Activated CD4-positive, alpha-beta memory T cell treated with anti-CD3 and anti-CD28 coated beads for 36 hours (primary cell): ENCODE data around the gene TEAD3. TPM values are rescaled to one million over a fixed set of nuclear protein-coding genes. Genes with fewer than 3 reads are reported as not detected.
A peak's percentile ranks its signal among the peaks of the same experiment; 100 is the strongest.

ENCODE experiments used
- CTCF ChIA-PET: fragments of 350-600 bp; sonication (Branson Sonifier 250); formaldehyde crosslinking; loops from one replicate; lab custom pipeline; 2021; ENCODE audit warnings: antibody characterized with exemption, inconsistent platforms; lab: Charles Lee
- POLR2A ChIA-PET: fragments of 350-600 bp; sonication (Branson Sonifier 250); formaldehyde crosslinking; loops from one replicate; lab custom pipeline; 2021; ENCODE audit warnings: antibody characterized with exemption; lab: Charles Lee
- DNase-seq: peaks from one replicate; pipeline ENCODE4 v3.0.0-alpha.2; 2020
- H3K27ac Mint-ChIP-seq: one replicate; pipeline ENCODE4 v1.8.0; 2021; ENCODE audit warnings: mixed read lengths
- H3K27me3 Mint-ChIP-seq: one replicate; pipeline ENCODE4 v1.8.0; 2021; ENCODE audit warnings: mixed read lengths
- H3K36me3 Mint-ChIP-seq: one replicate; pipeline ENCODE4 v1.8.0; 2021; ENCODE audit warnings: mixed read lengths
- H3K4me1 Mint-ChIP-seq: one replicate; pipeline ENCODE4 v1.8.0; 2021; ENCODE audit warnings: low read depth, mixed read lengths
- H3K4me3 Mint-ChIP-seq: one replicate; pipeline ENCODE4 v1.8.0; 2021; ENCODE audit warnings: mild to moderate bottlenecking, mixed read lengths
- H3K9me3 Mint-ChIP-seq: one replicate; pipeline ENCODE4 v1.8.0; 2021; ENCODE audit warnings: mixed read lengths
- intact Hi-C: fragments of 100-400 bp; cut with micrococcal nuclease; formaldehyde crosslinking; loops from one replicate; pipeline ENCODE4 v1.15.1; 2023
- total RNA-seq, 2 experiments: library from RNA; stranded (reverse); gene quantifications; one replicate each; pipeline ENCODE4 v1.2.3, GENCODE V29; 2021

The TEAD3 gene
- total RNA-seq, 2 experiments from 2014 or later, result 1.8 to 2.2 TPM

DNA sequence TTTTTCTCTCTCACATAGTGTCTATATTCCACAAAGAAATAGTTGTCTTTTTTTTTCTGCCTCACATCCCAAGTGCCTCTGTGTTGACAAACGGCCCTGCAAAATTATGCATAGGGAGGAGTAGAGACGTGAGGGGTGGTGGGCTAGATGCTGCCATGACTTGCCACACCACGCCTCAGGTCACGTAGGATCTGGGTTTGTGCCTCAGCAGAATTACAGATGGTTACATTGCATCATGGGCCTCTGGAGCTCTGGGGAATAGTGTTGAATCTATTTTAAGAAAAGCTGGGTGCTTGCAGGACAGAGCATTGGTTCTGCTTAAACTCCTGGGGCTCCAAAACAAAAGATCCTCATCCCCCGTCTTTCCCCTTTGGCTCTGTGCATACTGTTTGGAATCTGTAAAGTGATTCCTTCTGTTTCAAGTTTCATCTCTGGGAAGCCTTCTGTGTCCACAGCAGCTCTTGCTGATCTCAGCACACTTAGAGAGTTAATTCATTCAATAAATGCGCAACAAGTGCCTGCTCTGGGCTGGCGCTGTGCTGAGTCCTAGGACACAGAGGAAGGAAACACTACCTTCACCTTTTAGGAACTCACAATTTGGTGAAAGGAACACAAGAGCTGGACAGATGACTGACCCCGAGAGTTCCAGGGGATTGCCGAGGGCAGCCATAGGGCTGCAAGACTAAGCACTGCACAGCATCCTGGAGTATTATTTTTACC is 42.3 kb downstream of the TEAD3 start:
- no peak for DNase-seq
- Mint-ChIP-seq H3K4me1 (peaks cover 32% of the 10 kb centered on the region), H3K27me3 (no peaks in the 10 kb centered on the region), H3K36me3 (peaks cover 29% of the 10 kb centered on the region), H3K27ac (no peak overlapping the region), H3K9me3 (no peaks in the 10 kb centered on the region), H3K4me3 (no peak overlapping the region)
- ChIA-PET CTCF (interaction anchor here (0.6 to 8.8 kb wide), 3 partner anchors 13 to 161 kb away, joined by 3 to 219 read pairs (median 4); partner anchors contain the start of gene PPARD), POLR2A (interaction anchor here (0.6 kb wide), 1 partner anchor 18 kb away, joined by 3 read pairs; no protein-coding TSS in a partner anchor)
- intact Hi-C loops, result no loop called here

DNA sequence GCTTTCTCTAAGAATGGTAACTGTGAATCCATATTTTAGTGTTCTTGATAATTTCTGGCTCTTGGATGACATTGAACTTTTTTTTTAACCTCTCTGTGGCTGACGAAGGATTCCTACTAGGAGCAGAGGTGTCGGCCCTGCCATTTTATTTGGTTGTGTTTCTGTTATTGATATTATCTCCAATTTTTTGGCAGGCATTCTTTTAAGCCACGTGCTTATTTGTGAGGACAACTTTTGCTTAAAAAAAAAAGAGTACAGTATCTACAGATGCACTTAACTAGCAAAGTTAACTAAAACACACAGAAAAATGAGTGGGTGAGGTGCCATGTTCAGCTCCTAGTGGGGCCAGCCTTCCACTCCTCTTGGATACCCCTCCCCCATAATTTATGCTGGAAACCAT is 43.6 kb downstream of the TEAD3 start:
- H3K4me1 Mint-ChIP-seq, result peaks cover 32% of the 10 kb centered on the region
- CTCF ChIA-PET, result interaction anchor here (0.7 to 8.8 kb wide), 5 partner anchors 14 to 156 kb away, joined by 3 to 219 read pairs (median 83); partner anchors contain the start of genes DEF6, PPARD and RPL10A
- no peaks in the 10 kb centered on the region for H3K27me3 Mint-ChIP-seq
- peak overlapping the region; percentile 72 for H3K4me3 Mint-ChIP-seq
- no peak overlapping the region for H3K27ac Mint-ChIP-seq
- peaks cover 22% of the 10 kb centered on the region for H3K36me3 Mint-ChIP-seq
- DNase-seq, result no peak
- POLR2A ChIA-PET, result interaction anchor here (1.4 to 2.2 kb wide), 3 partner anchors 14 to 111 kb away, joined by 4 to 8 read pairs (median 4); partner anchors contain the start of gene PPARD
- no peaks in the 10 kb centered on the region for H3K9me3 Mint-ChIP-seq
- intact Hi-C loops, result no loop called here

DNA sequence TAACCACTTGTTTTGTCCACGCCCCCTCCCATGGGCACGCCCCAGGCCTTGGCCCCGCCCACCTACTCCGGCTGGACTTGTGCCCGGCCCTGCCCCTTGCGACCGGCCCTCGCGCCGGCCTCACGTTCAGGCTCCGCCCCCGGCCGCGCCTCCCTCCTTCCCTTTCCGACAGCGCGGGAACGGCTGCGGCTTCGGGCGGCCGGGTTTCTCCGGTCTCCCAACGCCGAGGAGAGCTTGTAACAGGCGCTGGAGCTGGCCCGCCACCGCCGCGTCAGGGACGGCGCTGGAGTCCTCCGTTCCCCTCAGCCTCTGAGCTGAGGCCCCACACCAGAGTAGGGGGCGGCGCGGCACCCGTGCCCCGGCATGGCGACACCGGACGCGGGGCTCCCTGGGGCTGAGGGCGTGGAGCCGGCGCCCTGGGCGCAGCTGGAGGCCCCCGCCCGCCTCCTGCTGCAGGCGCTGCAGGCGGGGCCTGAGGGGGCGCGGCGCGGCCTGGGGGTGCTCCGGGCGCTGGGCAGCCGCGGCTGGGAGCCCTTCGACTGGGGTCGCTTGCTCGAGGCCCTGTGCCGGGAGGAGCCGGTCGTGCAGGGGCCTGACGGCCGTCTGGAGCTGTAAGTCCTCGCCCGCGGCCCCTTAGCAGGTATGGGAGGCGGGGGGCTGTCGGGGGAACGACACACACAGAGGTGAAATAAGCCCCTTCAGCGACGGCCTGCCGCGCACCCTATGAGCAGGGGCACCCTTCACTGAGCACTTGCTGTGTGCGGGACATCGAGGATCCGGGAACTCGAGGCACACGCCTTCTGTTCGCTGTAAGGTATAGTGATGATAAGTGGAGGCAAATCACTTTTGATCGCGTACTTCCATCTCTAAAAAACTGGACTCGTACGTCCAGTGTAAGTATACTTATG is 44.4 kb downstream of the TEAD3 start, which contains the start of gene FANCE:
TSS of gene FANCE (plus strand) at position 156 of the 908 bp plus-strand sequence. CDS start at position 364, 208 bp downstream.
- ChIA-PET CTCF (interaction anchor here (1.1 to 8.8 kb wide), 6 partner anchors 15 to 156 kb away, joined by 3 to 219 read pairs (median 62); partner anchors contain the start of genes DEF6, PPARD and RPL10A), POLR2A (interaction anchor here (0.8 to 2.2 kb wide), 6 partner anchors 15 to 154 kb away, joined by 3 to 8 read pairs (median 4); partner anchors contain the start of gene PPARD)
- Mint-ChIP-seq H3K9me3 (no peaks in the 10 kb centered on the region), H3K27ac (peak within 1 kb of the TSS; percentile 28), H3K36me3 (peaks cover 15% of the 10 kb centered on the region), H3K27me3 (no peaks in the 10 kb centered on the region), H3K4me1 (peaks cover 32% of the 10 kb centered on the region), H3K4me3 (peak within 1 kb of the TSS; percentile 80)
- intact Hi-C loops, result loop anchor here (1.0 kb wide), 1 partner anchor 16 kb away; the partner anchor contains the start of gene RPL10A
- DNase-seq, result peak; percentile 97

DNA sequence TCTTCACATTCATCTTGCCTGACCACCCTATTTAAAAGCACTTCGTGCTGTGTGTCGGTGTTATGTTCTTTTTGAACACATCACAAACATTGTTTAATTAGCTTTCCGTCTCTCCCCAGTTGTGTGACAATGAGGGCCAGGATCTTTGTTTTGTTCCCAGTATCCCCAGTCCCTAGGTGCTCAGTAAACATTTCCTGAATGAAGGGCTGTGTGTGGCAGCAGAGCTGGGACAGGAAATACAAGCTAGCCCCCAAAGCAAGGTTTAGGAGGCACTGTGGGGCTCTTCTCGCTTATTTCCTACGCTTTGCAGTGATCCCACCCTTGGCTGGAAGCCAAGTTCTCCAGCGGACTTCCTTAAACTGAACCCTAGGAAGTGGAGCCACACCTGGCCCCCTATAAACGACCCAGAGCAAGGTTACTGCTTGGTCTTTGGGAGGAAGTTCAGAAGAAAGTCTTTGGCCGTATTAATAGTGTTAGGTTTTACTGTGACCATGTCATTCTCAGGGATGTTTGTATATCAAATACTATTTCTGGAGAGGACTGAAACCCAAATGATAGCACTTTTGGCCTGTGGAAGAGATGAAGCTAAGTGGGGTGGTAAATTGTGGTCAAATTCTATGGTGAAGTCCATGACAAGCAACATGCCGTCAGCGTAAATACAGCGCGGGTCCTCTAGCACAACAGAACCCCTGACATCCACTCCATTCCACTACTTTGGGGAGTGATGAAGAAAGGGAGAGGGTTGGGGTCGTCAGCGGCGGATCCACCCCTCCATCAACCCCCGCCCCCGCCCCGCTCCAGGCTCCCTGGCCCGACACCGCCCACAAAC is 45.3 kb downstream of the TEAD3 start:
- no peak for DNase-seq
- intact Hi-C loops, result loop anchor here (1.0 kb wide), 1 partner anchor 17 kb away; the partner anchor contains the start of gene RPL10A
- Mint-ChIP-seq H3K9me3 (no peaks in the 10 kb centered on the region), H3K27me3 (no peaks in the 10 kb centered on the region), H3K36me3 (peaks cover 13% of the 10 kb centered on the region), H3K27ac (no peak overlapping the region), H3K4me3 (peak overlapping the region; percentile 80), H3K4me1 (peaks cover 32% of the 10 kb centered on the region)
- POLR2A ChIA-PET, result interaction anchor here (0.8 to 2.2 kb wide), 7 partner anchors 16 to 153 kb away, joined by 3 to 8 read pairs (median 4); partner anchors contain the start of genes DEF6 and PPARD
- CTCF ChIA-PET, result interaction anchor here (0.7 to 8.8 kb wide), 11 partner anchors 15 to 211 kb away, joined by 3 to 219 read pairs (median 4); partner anchors contain the start of genes DEF6, PPARD and RPL10A

DNA sequence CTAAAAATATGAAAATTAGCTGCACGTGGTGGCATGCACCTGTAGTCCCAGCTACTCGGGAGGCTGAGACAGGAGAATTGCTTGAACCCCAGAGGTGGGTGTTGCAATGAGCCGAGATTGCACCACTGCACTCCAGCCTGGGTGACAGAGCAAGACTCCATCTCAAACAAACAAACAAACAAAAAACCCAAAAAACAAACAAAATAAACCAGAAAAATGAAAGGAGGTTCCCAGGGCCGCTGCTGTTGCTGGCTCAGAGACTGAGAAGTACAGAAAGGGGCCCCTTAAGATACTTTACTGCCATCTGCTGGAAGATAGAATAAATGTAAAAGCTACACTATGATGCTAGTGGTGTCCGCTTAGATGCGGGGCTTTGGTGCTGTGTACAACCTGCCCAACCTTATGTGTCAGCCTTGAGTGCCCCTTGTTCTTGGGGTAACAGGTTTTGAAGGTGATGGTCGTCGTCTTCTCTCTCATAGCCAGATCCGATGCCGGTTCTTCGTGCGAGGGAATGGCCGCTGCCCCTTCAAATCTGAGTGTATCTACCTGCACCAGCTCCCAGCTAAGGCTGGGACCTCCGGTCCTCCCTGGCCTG is 47.5 kb downstream of the TEAD3 start:
- POLR2A ChIA-PET, result interaction anchor here (0.6 to 1.5 kb wide), 5 partner anchors 24 to 151 kb away, joined by 3 to 8 read pairs (median 4); partner anchors contain the start of gene PPARD
- DNase-seq, result peak; percentile 44
- Mint-ChIP-seq H3K4me3 (no peak overlapping the region), H3K27me3 (no peaks in the 10 kb centered on the region), H3K9me3 (no peaks in the 10 kb centered on the region), H3K36me3 (peaks cover 2% of the 10 kb centered on the region), H3K27ac (no peak overlapping the region), H3K4me1 (peaks cover 29% of the 10 kb centered on the region)
- intact Hi-C loops, result loop anchor here (1.0 kb wide), 2 partner anchors 107 to 152 kb away; partner anchors contain the start of genes DEF6 and PPARD
- CTCF ChIA-PET, result interaction anchor here (0.6 to 8.8 kb wide), 43 partner anchors 8 to 528 kb away, joined by 3 to 219 read pairs (median 4); partner anchors contain the start of genes DEF6, PPARD, RPL10A and ZNF76

DNA sequence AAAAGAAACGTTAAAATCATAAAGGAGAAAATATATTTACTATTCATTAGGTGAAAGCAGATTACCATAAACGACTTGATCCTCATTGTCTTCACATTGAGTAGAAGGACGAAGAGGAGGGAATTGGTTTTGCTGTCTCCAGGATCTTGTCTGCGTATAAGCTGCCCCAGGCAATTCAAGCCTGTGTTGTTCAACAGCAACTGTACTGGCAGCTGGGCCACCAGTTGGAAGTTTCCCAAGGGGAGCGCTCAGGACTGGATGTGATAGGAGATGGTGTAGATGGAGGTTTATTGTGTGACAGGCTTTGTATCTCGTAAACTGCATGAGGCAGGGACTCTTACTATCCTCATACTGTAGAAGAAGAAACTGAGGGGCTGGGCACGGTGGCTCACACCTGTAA is 48.7 kb downstream of the TEAD3 start:
- no peak overlapping the region for H3K27ac Mint-ChIP-seq
- intact Hi-C loops, result no loop called here
- no peaks in the 10 kb centered on the region for H3K9me3 Mint-ChIP-seq
- CTCF ChIA-PET, result interaction anchor here (0.8 to 8.8 kb wide), 10 partner anchors 8 to 191 kb away, joined by 3 to 219 read pairs (median 5); partner anchors contain the start of genes DEF6, PPARD and ZNF76
- H3K36me3 Mint-ChIP-seq, result no peaks in the 10 kb centered on the region
- no peak for DNase-seq
- no peaks in the 10 kb centered on the region for H3K27me3 Mint-ChIP-seq
- H3K4me3 Mint-ChIP-seq, result no peak overlapping the region
- POLR2A ChIA-PET, result interaction anchor here (1.5 kb wide), 1 partner anchor 105 kb away, joined by 3 read pairs; no protein-coding TSS in a partner anchor
- peaks cover 19% of the 10 kb centered on the region for H3K4me1 Mint-ChIP-seq

DNA sequence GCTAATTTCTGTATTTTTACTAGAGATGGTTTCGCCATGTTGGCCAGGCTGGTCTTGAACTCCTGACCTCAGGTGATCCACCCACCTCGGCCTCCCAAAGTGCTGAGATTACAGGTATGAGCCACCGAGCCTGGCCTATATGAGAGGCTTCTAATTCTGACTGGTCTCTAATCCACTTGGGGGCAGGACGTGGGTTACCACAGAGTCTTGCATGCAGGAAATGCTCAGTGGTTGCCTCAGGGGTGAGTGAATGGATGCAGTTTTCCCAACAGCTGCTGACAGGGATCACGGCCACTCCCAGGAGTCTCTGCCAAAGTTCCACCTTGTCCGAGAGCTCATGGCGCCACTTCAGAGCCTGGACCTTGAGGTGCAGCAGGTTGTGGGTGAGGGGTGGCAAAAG is 51.2 kb downstream of the TEAD3 start:
- Mint-ChIP-seq H3K4me3 (no peak overlapping the region), H3K27ac (no peak overlapping the region), H3K27me3 (no peaks in the 10 kb centered on the region), H3K4me1 (peaks cover 6% of the 10 kb centered on the region), H3K36me3 (no peaks in the 10 kb centered on the region), H3K9me3 (no peaks in the 10 kb centered on the region)
- ChIA-PET CTCF (interaction anchor here (1.8 kb wide), 1 partner anchor 104 kb away, joined by 6 read pairs; the partner anchor contains the start of gene PPARD), POLR2A (no interaction called here)
- intact Hi-C loops, result no loop called here
- DNase-seq, result peak; percentile 60

DNA sequence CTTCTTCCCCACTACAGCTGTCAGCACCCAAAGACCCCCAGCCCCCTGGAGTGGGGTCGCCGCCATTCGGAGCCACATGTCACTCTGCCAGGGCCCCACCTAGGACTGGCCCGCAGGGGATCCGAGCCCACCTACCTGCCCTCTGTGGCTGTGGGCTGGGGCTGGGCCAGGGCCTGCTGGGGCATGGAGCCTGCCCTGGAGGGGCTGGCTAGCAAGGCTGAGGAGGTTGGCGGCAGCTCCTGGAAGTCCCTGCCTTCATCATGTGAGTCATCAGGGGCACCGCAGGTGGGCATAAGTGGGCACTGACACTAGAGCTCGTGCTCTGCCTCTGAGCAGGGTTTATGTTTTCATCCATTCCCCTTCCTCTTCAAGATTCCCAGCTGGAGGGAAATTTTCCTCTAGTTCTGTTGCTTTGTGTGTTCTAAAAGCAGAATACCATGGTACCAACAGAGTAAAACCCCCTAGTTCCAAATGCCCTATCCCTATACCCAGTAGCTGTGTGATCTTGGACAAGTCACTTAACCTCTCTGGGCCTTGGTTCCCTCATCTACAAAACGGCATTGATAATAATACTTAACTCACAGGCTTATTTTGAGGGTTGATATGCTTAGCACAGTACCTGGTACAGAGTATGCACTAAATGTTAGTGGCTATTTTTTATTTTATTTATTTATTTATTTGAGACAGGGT is 53.4 kb downstream of the TEAD3 start:
- Mint-ChIP-seq H3K36me3 (no peaks in the 10 kb centered on the region), H3K9me3 (no peaks in the 10 kb centered on the region)
- POLR2A ChIA-PET, result no interaction called here

DNA sequence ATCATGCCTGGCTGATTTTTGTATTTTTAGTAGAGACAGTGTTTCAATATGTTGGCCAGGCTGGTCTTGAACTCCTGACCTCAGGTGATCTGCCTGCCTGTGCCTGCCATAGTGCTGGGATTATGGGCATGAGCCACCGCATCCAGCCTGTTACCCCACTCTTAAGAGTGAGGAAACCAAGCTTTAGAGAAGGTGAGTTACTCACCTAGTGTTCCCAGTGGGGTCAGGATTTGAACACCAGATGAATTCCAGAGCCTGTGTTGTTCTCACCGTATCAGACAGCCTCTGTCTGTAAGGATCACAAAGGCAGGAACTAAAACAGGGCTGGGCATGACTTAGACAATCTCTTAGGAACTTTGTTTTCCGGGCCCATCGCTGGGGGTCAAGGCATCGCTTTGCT is 54.2 kb downstream of the TEAD3 start:
- intact Hi-C loops, result no loop called here
- Mint-ChIP-seq H3K4me3 (no peak overlapping the region), H3K27me3 (no peaks in the 10 kb centered on the region), H3K36me3 (no peaks in the 10 kb centered on the region), H3K4me1 (peaks cover 6% of the 10 kb centered on the region), H3K27ac (no peak overlapping the region), H3K9me3 (no peaks in the 10 kb centered on the region)
- ChIA-PET POLR2A (no interaction called here), CTCF (interaction anchor here (1.2 kb wide), 1 partner anchor 101 kb away, joined by 6 read pairs; no protein-coding TSS in a partner anchor)
- DNase-seq, result no peak

More for the DNA sequence above, 53.4 kb downstream of the TEAD3 start:
- DNase-seq, result no peak
- intact Hi-C loops, result no loop called here
- Mint-ChIP-seq H3K27ac (no peak overlapping the region), H3K4me1 (peaks cover 6% of the 10 kb centered on the region), H3K4me3 (no peak overlapping the region), H3K27me3 (no peaks in the 10 kb centered on the region)
- CTCF ChIA-PET, result interaction anchor here (1.2 kb wide), 1 partner anchor 102 kb away, joined by 6 read pairs; no protein-coding TSS in a partner anchor

DNA sequence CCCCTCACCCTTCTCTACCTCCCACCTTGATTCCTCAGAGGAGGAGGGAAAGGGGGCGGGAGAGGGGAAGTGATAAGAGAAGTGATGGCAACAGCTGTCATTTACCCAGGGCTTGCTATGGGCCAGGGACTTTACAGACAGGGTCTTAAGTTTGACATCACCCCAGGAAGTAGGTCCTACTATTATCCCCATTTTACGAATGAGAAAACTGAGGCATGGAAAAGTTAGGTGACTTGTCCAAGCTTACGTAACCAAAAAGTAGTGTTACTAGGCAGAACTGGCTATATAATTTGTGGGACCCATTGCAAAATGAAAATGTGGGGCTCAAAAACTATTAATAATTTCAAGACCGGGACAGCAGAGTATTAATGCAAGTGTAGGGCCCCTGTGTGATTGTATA is 55.2 kb downstream of the TEAD3 start:
- CTCF ChIA-PET, result interaction anchor here (1.7 kb wide), 1 partner anchor 8 kb away, joined by 3 read pairs; no protein-coding TSS in a partner anchor
- H3K27ac Mint-ChIP-seq, result no peak overlapping the region

More for the DNA sequence above, 55.2 kb downstream of the TEAD3 start:
- no peaks in the 10 kb centered on the region for H3K36me3 Mint-ChIP-seq
- no peak overlapping the region for H3K4me3 Mint-ChIP-seq
- H3K9me3 Mint-ChIP-seq, result no peaks in the 10 kb centered on the region
- intact Hi-C loops, result no loop called here
- POLR2A ChIA-PET, result no interaction called here
- H3K27me3 Mint-ChIP-seq, result no peaks in the 10 kb centered on the region
- peaks cover 6% of the 10 kb centered on the region for H3K4me1 Mint-ChIP-seq
- no peak for DNase-seq
